Measurements from ENCODE around the gene GALR2. TPM values are rescaled to one million over a fixed set of nuclear protein-coding genes. Genes with fewer than 3 reads are reported as not detected.

The GALR2 gene
- total RNA-seq, 1 experiment from 2014 or later: 0.41 TPM

- no peaks in the 10 kb centered on the region for H3K9me3 ChIP-seq (ENCODE audit: control insufficient read depth, insufficient read depth, low read depth, low read length)
- TF ChIP-seq POLR2AphosphoS5 (IDR thresholded peaks at IDR 0.05; ENCODE audit: low read depth, low read length): no peak
- no peak for TF ChIP-seq TCF7L2 (IDR thresholded peaks at IDR 0.05; ENCODE audit: low read depth, low read length)
- no peak for TF ChIP-seq REST (IDR thresholded peaks at IDR 0.05; ENCODE audit: insufficient read depth in 1 of 2, low read depth in 2 of 2, low read length in 1 of 2)
- no peak for TF ChIP-seq SIN3A (IDR thresholded peaks at IDR 0.05; ENCODE audit: borderline replicate concordance, insufficient read depth, low read depth, low read length)
- TF ChIP-seq CTCF (IDR thresholded peaks at IDR 0.05): no peak
- no peaks in the 10 kb centered on the region for H3K27me3 ChIP-seq (ENCODE audit: control insufficient read depth, insufficient read depth, low read length)
- no peak for DNase-seq (ENCODE audit: low read depth, low spot score)
- BruUV-seq (replicated peaks): no TSS peak
- H3K4me1 ChIP-seq (ENCODE audit: control insufficient read depth, insufficient read depth, low read length): peaks cover 14% of the 10 kb centered on the region
- peaks cover 8% of the 10 kb centered on the region; the same call in 1 of the 2 replicates for H3K36me3 ChIP-seq (ENCODE audit: control insufficient read depth, insufficient read depth, low read length)
- ATAC-seq: peak; percentile 10; the same call in 1 of the 2 replicates
- in situ Hi-C loops (cut with HindIII; ENCODE audit: low pct_unique_long_range_greater_than_20kb, low sequenced_read_pairs): no loop called here
- POLR2A ChIA-PET: interaction anchor here (0.6 kb wide), 1 partner anchor 200 kb away, joined by 4 read pairs; no protein-coding TSS in a partner anchor
- CTCF ChIA-PET: interaction anchor here (0.6 to 0.7 kb wide), 2 partner anchors 16 to 267 kb away, joined by 3 to 7 read pairs; no protein-coding TSS in a partner anchor
- intact Hi-C loops (cut with micrococcal nuclease; ENCODE audit: unreplicated experiment): no loop called here
- H3K4me3 ChIP-seq (ENCODE audit: low read depth in 2 of 2, low read length in 2 of 2): peak overlapping the region; percentile 79 to 87
- peak overlapping the region; percentile 95 for H3K27ac ChIP-seq (ENCODE audit: low read length)
These were observed 28.3 kb downstream of the GALR2 start for GRCh38 chr17:76102944-76103273.

GRCh38 chr17:76103274-76104139 lies 28.9 kb downstream of the GALR2 start, which contains the start of gene EXOC7:
Gene EXOC7 (minus strand): TSS chr17:76103787. CDS start chr17:76103692, 95 bp downstream.
- TSS peak; percentile 70 for BruUV-seq (replicated peaks)
- ATAC-seq (peak; percentile 95), DNase-seq (ENCODE audit: low read depth, low spot score) (peak; percentile 58)
- CTCF ChIA-PET: interaction anchor here (0.6 to 0.7 kb wide), 2 partner anchors 15 to 196 kb away, joined by 3 to 5 read pairs; no protein-coding TSS in a partner anchor
- in situ Hi-C loops (cut with HindIII; ENCODE audit: low pct_unique_long_range_greater_than_20kb, low sequenced_read_pairs) (no loop called here), intact Hi-C loops (cut with micrococcal nuclease; ENCODE audit: unreplicated experiment) (no loop called here)
- Histone ChIP-seq H3K4me1 (ENCODE audit: control insufficient read depth, insufficient read depth, low read length) (peaks cover 14% of the 10 kb centered on the region), H3K4me3 (ENCODE audit: low read depth in 2 of 2, low read length in 2 of 2) (peak within 1 kb of the TSS; percentile 79 to 87), H3K9me3 (ENCODE audit: control insufficient read depth, insufficient read depth, low read depth, low read length) (no peaks in the 10 kb centered on the region), H3K36me3 (ENCODE audit: control insufficient read depth, insufficient read depth, low read length) (peaks cover 8% of the 10 kb centered on the region; the same call in 1 of the 2 replicates), H3K27me3 (ENCODE audit: control insufficient read depth, insufficient read depth, low read length) (no peaks in the 10 kb centered on the region), H3K27ac (ENCODE audit: low read length) (peak within 1 kb of the TSS; percentile 95)
- POLR2A ChIA-PET: interaction anchor here (0.6 kb wide), 3 partner anchors 47 to 199 kb away, joined by 3 to 4 read pairs (median 3); no protein-coding TSS in a partner anchor
- TF ChIP-seq POLR2AphosphoS5 (IDR thresholded peaks at IDR 0.05; ENCODE audit: low read depth, low read length) (peak; percentile 95), TCF7L2 (IDR thresholded peaks at IDR 0.05; ENCODE audit: low read depth, low read length) (no peak), REST (IDR thresholded peaks at IDR 0.05; ENCODE audit: insufficient read depth in 1 of 2, low read depth in 2 of 2, low read length in 1 of 2) (peak in 1 of 2 experiments; percentile 29; a peak in 1 of 4 replicates), SIN3A (IDR thresholded peaks at IDR 0.05; ENCODE audit: borderline replicate concordance, insufficient read depth, low read depth, low read length) (peak; percentile 86)

Data from Panc1 (cell line).